Stimulated activated CD8-positive, alpha-beta memory T cell treated with anti-CD3 and anti-CD28 coated beads, Interleukin-4, amount 100 ng/mL, for 48 hours (primary cell): ENCODE results near the gene KCNG4.
"Not testable (repeated sequence)": the region's sequence is repeated elsewhere in the genome, so short reads cannot be mapped to it uniquely, and the experiment has no call there.

ENCODE experiments used
- DNase-seq: peaks from one replicate; pipeline ENCODE4 v3.0.0-alpha.2; 2020

The KCNG4 gene

GRCh38 chr16:84205976-84206691, 33.7 kb downstream of the KCNG4 start:
- no peak for DNase-seq

GRCh38 chr16:84205123-84205522, 34.7 kb downstream of the KCNG4 start:
- not testable (repeated sequence) for DNase-seq

DNA sequence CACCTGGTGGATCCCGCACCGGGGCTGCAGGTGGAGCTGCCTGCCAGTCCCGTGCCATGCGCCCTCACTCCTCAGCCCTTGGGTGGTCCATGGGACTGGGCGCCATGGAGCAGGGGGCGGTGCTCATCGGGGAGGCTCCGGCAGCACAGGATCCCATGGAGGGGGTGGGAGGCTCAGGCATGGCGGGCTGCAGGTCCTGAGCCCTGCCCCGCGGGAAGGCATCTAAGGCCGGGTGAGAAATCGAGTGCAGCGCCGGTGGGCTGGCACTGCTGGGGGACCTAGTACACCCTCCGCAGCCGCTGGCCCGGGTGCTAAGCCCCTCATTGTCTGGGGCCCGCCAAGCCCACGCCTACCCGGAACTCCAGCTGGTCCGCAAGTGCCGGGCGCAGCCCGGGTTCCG, 35.3 kb downstream of the KCNG4 start:
- not testable (repeated sequence) for DNase-seq

GRCh38 chr16:84199861-84200260, 40.0 kb downstream of the KCNG4 start:
- DNase-seq, result no peak

GRCh38 chr16:84199097-84199496, 40.7 kb downstream of the KCNG4 start:
- no peak for DNase-seq

GRCh38 chr16:84198401-84198800, 41.4 kb downstream of the KCNG4 start:
- no peak for DNase-seq

- no peak for DNase-seq
These were observed 42.2 kb downstream of the KCNG4 start for GRCh38 chr16:84197466-84198128.

DNA sequence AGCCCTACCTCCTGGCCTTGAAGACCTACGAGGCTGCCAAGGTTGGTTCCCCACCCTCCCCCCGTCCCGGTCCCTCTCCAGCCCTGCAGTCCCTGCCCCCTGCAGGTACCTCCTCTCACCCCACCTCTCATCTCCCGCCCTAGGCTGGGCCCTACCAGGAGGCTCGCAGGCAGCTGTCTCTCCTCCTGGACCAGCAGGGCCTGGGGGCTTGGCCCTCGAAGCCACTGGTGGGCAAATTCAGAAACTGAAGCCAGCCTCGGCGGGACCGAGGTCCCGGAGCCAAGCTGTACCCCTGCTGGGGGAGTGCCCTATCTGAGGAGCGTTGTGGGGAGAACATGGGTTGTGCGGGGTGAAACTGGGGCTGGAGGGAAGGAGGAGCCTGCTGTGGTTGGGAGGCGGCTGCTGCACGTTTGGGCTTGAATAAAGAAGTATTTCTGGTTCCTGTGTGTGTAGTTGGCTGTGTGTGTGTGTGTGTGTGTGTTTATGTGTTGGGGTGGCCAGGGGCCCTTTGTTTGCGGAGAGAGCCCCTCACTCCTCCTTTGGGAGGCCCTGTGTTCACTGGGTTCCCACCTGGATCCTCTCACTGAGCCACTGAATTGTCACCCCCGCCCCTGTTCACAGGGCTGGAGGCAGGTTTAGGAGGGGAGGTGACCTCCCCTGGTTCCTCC, 43.0 kb downstream of the KCNG4 start:
- DNase-seq, result no peak

- no peak for DNase-seq
These were observed 43.7 kb downstream of the KCNG4 start for GRCh38 chr16:84196101-84196500.

GRCh38 chr16:84195201-84196093, 44.4 kb downstream of the KCNG4 start:
- no peak for DNase-seq

DNA sequence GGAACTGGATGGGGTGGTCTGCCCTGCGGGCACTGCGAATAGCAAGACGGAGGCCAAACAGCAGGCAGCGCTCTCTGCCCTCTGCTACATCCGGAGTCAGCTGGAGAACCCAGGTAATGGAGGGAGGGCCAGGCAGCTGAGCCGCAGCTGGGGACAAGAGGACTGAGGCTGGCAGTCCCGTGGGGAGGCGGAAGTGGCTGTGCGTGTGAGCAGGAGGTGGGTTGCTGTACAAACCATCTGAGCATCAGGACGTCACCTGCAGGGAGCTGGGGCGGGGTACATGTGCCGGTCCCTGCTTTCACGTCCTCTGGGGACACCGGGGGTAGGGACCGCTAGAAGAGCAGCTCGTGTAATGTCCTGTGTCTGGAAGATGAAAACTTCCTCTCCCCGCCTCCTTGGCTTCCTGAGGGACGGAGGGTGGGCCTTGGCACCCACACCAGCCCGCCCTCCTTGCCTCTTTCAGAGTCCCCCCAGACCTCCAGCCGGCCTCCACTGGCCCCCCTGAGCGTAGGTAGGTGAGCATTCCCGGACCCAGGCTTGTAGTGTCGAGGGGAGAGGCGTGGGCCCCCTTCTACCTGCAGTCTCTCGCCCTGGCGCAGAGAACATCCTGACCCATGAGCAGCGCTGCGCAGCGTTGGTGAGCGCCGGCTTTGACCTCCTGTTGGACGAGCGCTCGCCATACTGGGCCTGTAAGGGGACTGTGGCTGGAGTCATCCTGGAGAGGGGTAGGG, 45.2 kb downstream of the KCNG4 start:
- peak; percentile 58 for DNase-seq

DNA sequence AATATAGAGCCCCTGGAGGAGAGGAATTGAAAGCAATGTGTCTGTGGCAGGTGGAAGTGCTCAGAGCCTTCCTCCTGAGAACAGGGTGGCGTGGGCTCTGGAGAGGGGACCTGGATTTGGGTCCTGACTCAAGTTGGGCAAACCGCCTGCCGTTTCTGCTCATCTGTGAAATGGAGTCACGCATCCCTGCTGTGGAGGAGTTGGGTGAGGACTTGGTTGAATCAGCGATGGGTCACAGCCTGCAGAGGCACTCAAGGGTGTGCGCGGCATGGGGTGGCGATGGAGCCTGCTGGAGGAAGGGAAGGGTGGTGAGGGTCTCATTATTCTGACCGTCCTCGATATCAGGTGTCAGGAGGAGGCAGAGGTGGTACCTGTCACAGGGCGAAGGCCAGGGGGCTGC, 45.8 kb downstream of the KCNG4 start:
- no peak for DNase-seq

DNA sequence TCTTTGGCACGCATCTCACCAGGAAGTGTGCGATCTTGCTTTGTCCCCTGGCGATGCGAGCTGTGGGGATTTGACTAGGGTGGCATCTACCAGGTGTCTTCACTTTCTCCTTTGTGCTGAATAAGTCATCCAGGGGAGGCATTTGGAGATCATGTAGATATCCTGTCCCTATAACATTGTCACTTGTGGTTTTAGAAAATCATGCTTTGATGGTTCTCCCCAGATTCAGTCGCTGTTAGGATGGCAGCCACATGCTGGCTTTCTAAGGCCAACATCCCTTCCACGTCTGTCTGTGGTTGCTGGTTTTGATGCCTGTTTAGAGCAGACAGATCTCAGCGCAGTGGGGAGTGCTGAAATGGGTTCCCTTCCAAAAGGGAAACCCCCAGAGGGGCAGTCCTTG, 46.3 kb downstream of the KCNG4 start:
- no peak for DNase-seq

- no peak for DNase-seq
These were observed 48.3 kb downstream of the KCNG4 start for GRCh38 chr16:84191466-84191865.

- peak; percentile 49 for DNase-seq
These were observed 49.0 kb downstream of the KCNG4 start, which contains the start of gene ADAD2 for GRCh38 chr16:84190731-84191388. TSS of gene ADAD2 (plus strand) at chr16:84191157. CDS start at chr16:84191231, 74 bp downstream.

DNA sequence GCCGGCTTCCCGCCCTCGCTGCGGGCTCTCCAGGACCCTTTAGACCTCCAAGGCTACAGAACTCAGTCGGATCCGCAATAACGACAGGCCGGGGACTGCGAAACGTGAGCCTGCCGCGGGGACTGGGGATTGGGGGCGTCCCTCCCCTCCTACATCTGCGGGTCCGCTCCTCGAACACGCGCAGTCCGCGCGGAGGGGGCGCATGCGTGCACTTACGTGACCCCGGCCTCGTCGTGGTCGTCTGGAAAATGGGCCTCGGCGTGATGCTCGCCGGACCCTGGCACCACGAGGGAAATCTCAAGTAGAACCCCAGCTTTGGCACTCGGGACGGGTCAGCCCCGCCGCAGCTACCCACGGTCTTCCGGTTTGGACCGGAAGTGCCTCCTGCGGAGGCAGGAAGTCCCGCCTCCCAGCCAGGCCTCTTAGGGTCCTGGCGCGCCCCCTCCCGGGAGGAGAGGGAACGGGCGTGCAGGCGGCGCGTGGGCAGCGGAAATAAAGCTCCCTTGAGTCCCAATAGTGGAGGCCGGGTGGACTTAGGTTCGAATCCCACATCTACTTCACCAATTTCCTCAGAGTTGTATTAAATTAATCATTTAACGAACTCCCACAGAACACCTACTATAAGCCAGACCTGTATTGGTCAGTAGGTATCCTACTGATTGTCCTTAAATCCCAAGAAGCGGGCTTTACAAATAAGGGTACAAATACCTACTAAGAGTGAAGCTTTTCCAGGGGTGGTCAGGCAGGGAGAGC, 53.0 kb downstream of the KCNG4 start, which contains the start of gene TAF1C:
TSS of gene TAF1C (minus strand) at position 373 of the 753 bp plus-strand sequence. CDS start 2,069 bp downstream, outside the sequence.
- DNase-seq, result peak; percentile 95

- DNase-seq, result no peak
These were observed 55.0 kb downstream of the KCNG4 start for GRCh38 chr16:84184775-84185174.

DNA sequence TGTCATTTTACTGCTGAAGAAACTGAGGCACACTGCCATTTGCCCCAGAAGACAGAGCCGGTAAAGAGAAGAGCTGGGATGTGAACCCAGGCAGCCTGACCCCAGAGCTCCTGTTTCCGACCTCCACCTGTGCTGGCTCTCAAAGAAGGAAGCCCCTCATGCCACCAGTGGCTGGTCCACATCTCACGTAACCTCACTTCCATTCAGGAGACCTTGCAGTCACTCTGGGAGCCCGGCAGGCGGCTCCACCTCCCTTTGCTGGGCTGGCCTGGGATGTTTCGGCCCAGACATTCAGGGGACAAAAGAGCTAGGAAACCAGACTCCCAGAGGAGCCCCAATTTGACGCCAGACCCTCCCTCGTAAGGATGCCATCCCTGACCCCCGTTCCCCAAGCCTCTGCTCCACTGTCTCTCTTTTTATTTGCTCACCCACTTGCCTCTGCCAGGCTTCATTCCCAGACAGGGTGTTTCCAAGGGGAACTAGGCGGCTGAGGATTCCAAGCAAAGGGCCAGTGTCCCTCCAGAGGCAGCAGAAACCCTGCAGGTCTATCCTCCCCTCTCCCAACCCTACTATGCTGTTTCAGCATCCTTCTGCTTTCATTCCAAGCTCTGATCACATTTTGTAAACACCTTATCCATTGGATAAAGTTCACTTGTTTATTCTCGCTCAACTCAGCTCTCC, 55.8 kb downstream of the KCNG4 start:
- DNase-seq, result no peak

GRCh38 chr16:84183572-84183875, 56.3 kb downstream of the KCNG4 start:
- DNase-seq, result no peak
